GF-D8 (cell line): Measurements from ENCODE around the gene SOX13.
"Not testable (repeated sequence)": the region's sequence is repeated elsewhere in the genome, so short reads cannot be mapped to it uniquely, and the experiment has no call there.

Source experiments
- DNase-seq: peaks from one replicate; lab custom pipeline; 2025; lab: John Stamatoyannopoulos, UW

SOX13 gene

DNA sequence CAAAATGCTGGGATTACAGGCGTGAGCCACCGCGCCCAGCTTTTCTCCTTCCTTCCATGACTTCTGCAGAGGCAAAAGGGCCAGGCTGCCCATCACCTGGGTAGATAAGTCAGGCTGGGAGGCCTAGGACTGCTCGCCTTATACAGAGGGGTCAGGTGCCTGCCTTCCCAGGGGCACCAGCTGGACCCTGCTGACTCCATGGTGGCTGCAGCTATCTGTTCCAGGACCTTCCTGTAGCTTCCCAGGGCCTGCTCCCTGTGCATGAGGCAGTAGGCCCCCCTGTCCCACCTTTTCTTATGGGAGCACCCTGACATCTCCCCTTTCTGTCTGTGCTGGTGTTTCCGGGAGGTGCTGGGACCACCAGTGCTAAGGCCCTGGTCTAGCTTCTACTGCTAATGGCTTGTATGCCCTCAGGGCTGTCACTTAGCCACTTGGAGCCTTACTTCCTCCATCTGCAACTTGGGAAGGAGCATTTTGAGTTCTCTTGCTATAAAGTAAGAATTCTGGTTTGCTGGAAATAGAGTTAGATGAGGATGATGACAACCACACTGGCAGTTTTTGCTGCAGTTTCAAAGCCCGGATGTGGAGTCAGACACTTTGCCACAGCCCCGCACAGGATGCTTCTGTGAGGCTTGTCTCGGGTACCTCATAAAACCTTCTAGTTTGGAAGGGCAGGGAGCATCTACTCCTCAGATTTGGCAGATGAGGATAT is 14.4 kb downstream of the SOX13 start:
- DNase-seq: no peak

DNA sequence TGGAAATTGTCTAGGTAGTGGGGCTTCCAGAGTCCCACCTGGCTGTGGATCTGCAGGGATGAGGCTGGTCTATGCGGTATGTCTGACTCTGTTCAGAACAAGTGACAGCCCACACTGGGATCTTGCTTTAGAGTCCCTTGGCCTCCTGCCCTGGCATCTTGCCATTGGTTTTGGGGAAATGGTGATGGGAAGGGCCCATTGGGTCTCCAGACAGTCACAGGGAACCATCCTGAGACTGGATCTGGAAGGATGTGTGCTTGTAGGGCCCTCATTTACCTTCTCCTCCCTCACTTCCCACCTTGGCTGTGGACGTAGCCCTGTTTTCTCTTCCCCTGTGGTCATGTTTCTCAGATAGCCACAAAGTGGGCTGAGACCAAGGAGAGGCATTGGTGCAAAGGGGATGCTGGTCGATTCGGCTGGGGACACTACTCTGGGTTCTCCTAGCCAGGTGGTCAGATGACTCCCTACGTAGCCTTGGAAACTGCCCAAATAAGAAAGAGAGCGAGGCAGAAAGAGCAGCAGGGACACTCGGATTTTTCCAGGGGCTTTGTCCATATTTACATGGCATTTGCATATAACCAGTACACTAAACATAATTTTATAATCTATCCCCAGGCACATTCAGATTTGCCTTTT is 15.1 kb downstream of the SOX13 start:
- DNase-seq: no peak

DNA sequence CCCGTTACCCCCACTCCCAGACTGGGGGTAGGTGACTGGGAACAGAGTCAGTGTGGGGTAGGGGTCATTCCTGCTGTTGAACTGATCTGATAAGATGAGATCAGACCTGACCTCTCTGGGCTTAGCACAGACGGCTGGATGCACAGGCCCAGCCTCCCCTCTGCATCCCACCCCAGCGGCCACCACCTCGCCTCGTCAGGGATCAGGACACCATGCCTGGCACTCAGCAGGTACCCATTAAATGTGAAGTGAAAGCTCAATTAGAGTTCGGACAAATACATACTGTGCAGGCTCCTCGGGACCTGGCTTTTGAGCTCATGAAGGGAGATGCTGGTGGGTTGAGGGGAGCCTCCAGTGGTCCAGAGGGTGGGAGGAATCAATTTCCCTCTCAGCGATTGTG is 15.7 kb downstream of the SOX13 start:
- no peak for DNase-seq

DNA sequence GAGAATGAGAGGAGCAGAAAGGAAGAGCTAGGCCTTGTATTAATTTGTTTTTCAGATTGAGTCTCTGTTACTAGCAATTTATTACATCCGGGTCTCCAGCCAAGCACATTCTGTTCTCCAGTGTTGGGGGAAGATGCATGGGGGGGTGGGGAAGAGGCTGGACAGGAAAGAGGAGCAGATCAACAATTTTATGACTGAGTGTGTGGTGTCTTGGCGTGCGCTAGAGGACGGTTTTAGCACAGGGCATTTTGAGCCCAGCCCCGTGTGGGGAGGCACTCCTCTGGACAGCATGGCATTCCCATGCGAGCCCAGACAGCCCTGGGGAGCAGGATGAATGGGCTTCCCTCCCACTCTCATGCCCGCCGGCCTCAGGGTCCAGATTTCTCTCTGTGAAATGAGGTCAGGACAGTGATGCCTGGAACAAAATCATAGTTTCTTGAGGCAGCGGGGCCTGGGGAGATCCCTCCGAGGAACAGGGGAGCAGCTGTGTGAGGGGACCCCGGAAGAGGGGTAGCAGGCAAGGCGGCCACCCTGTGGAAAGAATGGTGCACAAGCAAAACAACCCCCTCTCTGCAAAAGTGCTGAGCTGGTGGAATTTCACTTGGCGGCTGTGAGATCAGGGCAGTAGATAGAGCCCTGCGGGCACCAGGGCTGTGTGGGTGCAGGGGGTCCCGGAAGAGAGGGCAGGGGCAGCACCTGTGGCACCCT is 16.3 kb downstream of the SOX13 start:
- DNase-seq: no peak

DNA sequence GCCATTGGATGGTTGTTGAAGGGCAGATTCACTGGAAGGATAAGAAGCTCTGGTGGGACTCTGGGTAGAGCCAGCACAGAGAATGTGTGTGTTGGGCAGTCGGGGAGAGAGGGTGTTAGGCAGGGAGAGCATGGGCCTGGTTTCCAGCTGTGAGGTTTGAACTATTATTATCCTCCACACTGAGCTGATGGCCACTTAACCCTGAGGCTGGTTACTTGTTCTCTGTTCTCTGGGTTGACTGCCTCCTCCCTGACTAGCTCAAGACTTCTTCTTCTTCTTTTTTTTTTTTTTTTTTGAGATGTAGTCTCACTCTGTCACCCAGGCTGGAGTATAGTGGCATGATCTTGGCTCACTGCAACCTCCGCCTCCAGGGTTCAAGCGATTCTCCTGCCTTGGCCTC is 17.2 kb downstream of the SOX13 start:
- not testable (repeated sequence) for DNase-seq

DNA sequence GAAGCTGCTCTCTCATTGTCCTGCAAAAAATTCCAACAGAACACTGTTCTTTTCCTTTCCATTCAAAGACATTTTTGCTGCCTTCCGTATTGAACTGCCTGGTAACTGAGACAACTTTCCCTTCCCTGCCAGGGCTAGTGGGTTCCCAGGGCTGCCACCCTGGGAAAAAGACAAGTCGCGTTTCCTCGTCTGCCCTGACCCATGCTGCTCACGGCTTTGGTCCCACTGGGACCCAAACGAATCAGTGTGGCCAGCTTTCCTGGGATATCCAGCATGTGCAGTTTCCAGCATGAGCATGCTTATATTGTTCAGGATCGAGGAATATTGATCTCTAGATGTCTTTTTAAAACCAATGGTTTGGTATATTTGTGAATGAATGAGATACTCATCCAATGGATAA is 18.2 kb downstream of the SOX13 start:
- no peak for DNase-seq

DNA sequence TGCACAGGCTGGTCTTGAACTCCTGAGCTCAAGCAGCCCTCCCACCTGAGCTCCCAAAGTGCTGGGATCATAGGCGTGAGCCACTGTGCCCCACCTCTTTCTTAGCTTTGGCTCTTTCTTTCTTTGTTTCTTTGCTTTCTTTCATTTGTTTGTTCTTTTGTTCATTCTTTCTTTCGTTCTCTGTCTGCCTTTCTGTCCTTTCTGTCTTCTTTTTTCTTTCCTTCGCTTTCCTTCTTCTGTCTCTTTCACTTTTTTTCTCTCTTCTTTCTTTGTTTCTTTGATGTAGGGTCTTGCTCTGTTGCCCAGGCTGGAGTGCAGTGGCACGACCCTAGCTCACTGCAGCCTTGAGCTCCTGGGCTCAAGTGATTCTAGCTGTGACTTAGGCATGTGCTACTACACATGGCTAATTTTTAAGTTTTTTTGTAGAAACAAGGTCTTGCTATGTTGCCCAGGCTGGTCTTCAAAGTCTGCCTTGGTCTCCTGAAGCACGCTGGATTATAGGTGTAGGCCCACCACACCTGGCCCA is 18.9 kb downstream of the SOX13 start:
- DNase-seq: no peak

DNA sequence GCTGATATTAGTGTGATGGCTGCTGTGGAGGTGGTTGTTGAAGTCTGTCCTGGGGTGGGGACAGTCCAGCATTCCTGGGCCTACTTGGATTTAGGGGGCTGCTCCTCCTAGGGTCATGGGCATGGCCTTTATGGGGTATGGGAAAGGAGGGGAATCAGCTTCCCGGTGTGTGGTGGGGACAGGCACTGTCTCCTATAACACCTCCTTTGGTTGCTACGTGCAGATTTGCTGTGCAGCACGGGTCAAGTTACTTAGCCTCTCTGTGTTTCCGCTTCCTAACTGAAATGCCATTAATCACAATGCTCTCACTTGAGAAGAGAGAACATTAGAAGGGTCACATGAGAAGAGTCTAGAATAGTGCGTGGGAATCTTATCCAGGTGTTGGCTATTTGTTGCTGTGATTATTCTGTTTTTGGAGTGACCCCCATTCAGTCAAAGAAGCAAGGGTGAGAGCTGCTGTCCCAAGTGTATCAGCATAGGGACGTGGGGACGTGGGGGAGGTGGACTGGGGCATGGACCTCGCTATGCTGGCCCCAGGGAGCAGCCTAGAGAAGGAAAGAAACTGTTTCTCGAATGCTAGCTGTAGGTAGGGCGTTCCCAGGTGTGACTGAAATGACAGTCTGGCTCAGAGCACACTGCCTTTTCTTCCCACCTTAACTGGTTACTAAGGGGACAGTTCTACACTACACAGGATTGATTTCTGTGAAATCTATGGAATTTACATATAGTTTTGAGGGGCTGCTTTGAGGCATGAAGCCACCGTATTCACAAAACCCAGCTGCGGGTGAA is 19.9 kb downstream of the SOX13 start:
- no peak for DNase-seq

DNA sequence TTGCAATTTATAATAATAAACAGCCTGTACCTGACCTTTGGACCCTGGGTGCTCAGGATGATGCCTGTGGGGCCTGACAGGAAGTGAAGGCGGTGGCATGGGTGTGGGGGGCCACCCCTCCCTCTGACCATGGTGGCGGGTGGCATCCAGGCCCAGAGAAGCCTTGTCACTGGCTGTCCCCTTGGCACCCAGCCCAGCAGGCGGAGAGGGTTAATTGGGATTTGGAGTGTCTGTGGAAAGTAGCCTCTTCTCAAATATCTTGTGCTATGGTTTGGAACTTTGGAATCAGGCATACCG is 20.5 kb downstream of the SOX13 start:
- DNase-seq: no peak

DNA sequence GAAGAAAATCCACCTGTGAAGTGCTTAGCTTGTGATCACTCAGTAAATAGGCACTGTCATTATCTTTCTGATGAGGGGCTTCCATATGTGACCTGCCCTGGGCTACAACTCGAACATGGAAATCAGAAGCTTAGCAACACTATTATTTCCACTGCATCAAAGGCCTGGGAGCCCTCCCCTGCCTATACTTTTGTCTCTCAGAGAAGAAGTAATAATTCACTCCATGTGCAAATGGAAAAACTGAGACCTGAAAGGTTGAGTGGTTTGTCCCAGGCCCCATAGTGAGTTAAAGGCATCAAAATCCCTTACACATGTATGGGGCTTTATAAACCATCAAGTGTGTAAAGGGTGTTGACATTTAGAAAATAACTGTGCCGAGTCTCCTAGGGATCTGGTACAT is 20.9 kb downstream of the SOX13 start:
- no peak for DNase-seq

DNA sequence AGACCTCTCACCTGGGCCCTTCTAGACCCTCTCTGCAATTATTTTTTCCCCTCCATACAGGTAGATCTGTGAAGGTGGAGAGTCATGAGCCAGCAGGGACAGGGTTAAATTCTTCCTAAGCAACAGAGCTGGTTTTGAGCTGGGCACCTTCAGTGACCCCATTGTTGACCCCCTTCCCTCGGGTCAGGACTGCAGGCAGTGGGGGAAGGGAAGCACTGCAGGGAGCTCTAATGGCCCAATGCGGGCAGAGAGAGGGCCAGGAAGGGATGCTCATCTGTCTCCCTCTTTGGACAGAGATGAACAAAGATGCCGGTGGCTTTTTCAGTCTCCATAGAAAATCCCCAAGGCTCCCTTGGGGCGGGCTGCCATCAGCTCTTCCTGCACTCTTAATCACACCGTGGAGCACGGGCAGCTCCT is 21.4 kb downstream of the SOX13 start:
- no peak for DNase-seq

DNA sequence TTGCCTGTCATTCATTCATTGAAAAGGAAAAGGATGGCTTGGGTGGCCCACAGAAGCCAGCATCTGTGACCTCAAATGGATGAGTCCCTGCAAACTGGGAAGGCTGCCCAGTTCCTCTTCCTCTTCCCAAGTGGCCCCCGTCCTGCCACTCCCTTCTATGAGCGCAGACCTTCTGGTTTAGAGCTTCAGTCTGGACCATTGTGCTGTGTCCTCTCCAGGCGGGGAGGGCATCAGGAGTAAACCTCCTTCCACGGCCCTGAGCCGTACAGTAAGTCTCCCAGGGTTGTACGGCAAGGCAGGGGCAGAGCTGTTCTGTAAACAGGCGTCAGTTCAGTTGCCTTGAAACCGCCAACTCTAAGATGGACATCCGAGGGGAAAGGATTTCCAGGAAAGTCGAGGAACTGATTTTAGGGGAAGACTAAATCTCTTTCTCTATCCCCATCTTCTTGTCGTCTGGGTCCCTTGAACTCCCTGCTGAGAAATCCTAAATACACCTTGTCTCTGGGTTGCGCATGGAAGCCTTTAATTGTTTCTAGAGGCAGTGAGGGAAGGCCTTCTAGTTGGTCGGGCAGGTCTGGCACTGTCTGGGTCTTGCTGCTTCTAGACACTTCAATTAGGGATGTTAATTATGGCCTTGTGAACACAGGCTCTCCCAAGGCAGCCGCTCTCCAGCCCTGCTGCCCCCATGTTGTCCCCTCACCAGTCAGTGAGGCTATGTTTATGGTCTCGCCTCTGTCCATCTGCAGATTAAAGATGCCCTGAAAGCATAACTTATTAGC is 22.1 kb downstream of the SOX13 start:
- DNase-seq: no peak

DNA sequence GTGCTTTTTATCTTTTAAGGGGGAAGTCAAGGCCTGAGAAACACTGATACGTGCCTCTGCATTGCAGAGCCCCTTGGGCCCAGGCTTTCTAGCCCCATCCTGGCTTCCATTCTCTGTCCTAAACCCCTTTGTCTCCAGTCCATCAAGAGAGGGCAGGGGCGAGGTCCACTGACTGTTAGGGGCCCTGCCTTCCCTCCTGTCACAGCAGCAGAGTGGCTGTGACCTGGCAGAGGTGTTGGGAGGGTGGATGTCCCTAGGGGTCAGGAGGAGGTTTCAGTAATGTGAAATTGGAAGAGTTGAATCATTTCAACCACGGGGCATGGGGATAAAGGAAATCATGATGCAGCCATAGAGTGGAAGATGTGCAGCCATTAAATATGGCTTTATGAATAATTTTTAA is 24.0 kb downstream of the SOX13 start:
- DNase-seq: no peak

DNA sequence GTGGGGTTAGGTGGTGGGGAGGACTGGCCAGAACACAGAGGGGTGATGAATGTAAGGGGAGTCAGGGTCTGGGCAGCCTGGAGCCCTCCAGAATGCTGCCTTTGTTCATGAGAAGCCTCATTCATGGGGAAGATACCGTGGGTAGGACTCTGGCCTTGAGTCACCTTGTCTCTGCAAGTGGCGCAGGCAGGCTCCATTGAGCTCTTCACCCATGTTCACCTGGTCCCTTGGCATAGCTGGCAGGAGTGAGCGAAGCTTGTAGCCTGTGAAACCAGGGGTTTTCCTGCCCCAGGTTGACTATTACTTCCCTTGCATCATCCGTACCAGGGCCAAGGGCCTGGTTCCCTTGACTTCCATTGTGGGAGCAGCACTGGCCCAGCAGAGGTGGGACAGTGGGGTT is 25.8 kb downstream of the SOX13 start:
- DNase-seq: no peak

DNA sequence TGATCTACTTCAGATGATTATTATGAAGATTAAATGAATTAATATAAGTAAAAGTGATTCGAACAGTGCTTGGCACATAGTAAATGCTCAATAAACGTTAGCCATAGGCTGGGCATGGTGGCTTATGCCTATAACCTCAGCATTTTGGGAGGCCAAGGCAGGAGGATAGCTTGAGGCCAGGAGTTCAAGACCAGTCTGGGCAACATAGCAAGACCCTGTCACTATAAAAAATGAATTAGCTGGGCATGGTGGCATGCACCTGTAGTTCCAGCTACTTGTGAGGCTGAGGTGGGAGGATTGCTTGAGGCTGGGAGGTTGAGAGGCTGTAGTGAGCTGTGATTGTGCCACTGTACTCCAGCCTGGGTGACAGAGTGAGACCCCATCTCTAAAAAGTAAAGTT is 26.8 kb downstream of the SOX13 start:
- not testable (repeated sequence) for DNase-seq

DNA sequence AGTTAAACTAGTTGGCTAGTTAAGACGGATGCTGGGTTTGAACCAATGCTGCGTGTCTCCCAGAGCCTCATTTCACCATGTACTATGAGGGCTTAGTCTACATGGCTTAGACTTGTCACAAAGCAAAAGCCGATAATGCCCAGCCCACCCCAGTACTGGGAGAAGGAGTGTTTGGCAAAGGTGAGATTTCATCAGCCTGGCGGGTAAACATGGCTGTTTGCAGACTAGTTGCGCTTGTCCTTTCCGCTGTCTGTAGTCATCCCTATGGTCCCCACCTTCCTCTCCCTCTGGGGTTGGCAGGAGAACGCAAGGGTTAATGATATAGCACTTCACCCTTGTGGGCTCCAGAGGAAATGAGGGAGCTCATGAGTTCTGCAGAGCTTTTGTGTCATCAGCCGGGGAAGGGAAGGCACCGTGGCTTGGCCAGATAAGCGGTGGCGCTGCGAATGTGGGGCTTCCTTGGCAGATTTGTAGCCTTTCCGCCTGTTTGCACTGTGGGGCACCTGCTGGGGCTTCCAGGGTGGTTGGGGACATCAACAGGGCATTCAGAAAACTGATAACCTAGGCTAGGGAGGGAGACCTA is 29.2 kb downstream of the SOX13 start:
- DNase-seq: no peak

DNA sequence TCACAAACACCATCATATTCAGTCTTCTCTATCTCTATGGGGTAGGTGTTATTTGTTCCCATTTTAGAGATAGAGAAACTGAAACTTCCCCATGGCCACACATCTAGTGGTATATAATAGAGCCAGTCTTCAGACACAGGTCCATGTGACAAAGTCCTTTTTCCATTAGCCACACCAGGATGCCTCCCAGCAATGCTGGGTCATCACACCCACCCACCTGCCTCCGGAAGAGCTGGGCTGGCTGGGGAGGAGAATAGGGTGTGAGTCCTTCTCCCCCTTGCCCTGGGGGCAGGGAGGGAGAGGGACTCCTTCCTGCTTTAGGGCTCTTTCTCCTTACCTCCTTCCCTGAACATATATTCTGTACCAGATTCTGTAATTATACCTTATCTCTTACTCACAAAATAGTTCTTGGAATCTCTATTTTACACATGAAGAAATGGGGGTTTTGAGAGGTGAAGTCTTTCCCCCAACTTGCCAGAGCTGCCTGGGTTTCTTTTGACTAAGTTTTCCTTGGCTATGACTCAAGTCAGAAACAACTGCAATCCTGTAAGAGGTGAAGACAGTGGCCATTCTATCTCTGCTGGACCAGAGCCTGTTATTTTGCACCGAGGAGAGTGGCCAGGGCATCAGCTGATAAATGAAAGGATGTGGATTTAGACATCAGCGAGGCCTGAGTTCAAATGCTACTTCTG is 30.0 kb downstream of the SOX13 start:
- DNase-seq: no peak

DNA sequence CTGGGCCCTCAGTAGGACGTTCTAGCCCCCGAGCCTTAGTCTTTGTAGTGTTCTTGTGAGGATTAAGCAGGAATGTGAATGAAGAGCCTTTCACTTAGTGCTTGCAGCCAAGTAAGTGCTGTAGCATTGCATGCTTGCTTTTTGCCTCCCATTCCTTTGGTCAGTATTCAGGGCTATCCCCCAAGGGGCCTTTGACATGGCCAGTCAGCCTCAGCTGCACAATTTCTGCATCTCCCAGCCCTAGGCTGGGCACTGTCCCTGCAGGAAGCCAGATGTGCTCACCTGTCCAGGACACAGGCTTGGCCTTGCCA is 30.5 kb downstream of the SOX13 start:
- DNase-seq: no peak

DNA sequence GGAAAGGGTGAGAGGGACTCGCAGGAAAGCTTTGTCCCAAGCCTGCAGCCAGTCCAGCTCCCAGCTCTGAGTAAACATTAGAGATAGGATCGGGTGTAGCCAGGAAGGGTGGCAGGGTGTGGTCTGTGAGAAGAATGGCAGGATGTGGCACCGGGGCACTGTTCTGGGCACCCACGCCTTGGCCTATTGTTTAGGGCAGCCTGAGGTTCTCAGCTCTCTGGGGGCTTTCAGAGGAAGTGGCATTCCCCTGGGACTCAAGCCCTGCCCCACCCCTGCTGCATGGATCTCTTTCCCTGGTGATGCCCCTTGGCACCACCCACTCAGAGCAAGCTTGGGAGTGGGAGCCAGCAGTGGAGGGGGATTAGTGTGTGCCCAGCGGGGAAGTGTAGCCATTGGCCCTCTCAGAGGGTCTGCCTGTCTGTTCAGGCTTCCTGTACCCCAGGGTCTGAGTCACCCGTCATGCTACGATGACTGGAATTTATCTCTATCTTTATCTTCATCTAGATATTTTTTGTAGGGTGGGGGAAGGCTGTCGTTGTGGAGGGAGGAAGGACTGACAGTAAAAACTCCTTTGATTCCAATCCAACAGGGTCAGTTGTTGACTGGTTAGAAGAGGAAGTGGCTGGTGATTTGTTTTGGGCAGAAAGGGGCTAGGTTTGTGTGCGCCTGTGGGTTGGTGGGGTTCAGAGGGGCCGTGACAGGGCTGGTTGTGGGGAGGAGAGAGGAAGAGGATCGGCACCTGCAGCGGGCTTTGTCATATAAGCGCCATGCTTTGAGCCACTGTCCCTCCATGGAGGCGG is 31.6 kb downstream of the SOX13 start:
- no peak for DNase-seq

DNA sequence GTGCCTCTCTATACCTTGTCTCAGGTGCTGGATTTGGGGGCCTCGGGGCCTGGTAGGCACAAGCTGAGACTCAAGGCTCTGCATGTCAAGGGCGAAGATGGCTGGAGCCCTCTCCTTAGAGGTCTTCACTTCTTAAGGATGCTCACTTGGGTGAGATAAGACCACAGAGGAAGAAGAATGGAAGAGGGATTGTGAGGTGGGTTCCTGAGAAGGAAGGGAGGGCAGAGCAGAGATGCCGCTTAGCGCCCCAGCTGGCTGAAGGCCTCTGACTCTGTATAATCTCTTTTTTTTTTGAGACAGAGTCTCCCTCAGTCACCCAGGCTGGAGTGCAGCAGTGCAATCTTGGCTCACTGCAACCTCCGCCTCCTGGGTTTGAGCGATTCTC is 32.2 kb downstream of the SOX13 start:
- DNase-seq: no peak
